ENCODE data around the gene IGFBP4. TPM values are rescaled to one million over a fixed set of nuclear protein-coding genes. Genes with fewer than 3 reads are reported as not detected.

The IGFBP4 gene
- total RNA-seq, 4 donors from 2014 or later: 98.4 to 302 (median 166) TPM

GRCh38 chr17:40447148-40447644 lies 3.9 kb downstream of the IGFBP4 start:
- Histone ChIP-seq H3K36me3 (no peaks in the 10 kb centered on the region), H3K4me3 (peak overlapping the region in 2 of 4 donors; percentile 14 to 24), H3K27ac (peak overlapping the region; percentile 94 to 98 (median 96)), H3K27me3 (no peaks in the 10 kb centered on the region), H3K9me3 (no peaks in the 10 kb centered on the region), H3K4me1 (peaks cover 54 to 87% (median 73%) of the 10 kb centered on the region in 4 donors)
- no peak for DNase-seq
- in situ Hi-C loops (cut with MboI; ENCODE audit: low pct_ligation_motif_present in 1 of 4, low pct_unique_long_range_greater_than_20kb in 1 of 4, low sequenced_read_pairs in 3 of 4): loop anchor here in 2 of 4 donors (25.0 kb wide), 1 partner anchor 90 kb away; no protein-coding TSS in a partner anchor
- intact Hi-C loops (cut with DNase I; ENCODE audit: low total_unique reads): no loop called here
- 48 to 49% methylated on average over 5 to 8 of the region's 8 CpGs for WGBS, 2 donors (ENCODE audit: low coverage in 1 of 2)
- TF ChIP-seq POLR2AphosphoS5 (IDR thresholded peaks at IDR 0.05): peak in 2 of 3 donors; percentile 13 to 43
- TF ChIP-seq EP300 (IDR thresholded peaks at IDR 0.05; ENCODE audit: low read depth): no peak

DNA sequence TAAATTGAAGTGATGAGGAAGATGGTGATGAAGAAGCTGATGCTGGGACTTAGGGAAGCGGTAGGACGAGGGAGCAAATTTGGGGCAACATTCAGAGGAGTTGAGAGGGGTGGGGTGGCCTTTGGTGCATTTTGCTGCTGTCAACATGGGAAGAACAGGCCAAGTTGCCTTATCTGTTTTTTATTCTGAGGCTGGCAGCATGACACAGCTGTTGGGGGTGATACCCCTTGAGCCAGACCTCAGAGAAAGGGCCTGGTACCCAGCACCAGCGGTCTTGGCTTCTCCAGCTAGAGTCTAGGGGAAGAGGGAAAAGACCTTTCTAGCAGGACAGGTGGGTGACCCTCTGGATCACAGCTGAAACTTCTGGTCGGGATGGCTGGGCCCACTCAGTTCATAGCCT lies 4.6 kb downstream of the IGFBP4 start:
- Histone ChIP-seq H3K27ac (peak overlapping the region; percentile 94 to 98 (median 96)), H3K9me3 (no peaks in the 10 kb centered on the region), H3K36me3 (peaks cover 0 to 1% (median 0%) of the 10 kb centered on the region in 4 donors), H3K27me3 (no peaks in the 10 kb centered on the region), H3K4me3 (peak overlapping the region in 2 of 4 donors; percentile 4 to 24), H3K4me1 (peaks cover 50 to 87% (median 75%) of the 10 kb centered on the region in 4 donors)
- TF ChIP-seq POLR2AphosphoS5 (IDR thresholded peaks at IDR 0.05): no peak
- TF ChIP-seq EP300 (IDR thresholded peaks at IDR 0.05; ENCODE audit: low read depth): no peak
- TF ChIP-seq CTCF (IDR thresholded peaks at IDR 0.05): no peak
- TF ChIP-seq POLR2A (IDR thresholded peaks at IDR 0.05): no peak
- no peak for DNase-seq
- intact Hi-C loops (cut with DNase I; ENCODE audit: low total_unique reads): no loop called here
- 60 to 63% methylated on average over 2 to 4 of the region's 4 CpGs for WGBS, 2 donors (ENCODE audit: low coverage in 1 of 2)
- in situ Hi-C loops (cut with MboI; ENCODE audit: low pct_ligation_motif_present in 1 of 4, low pct_unique_long_range_greater_than_20kb in 1 of 4, low sequenced_read_pairs in 3 of 4): loop anchor here in 2 of 4 donors (25.0 kb wide), 1 partner anchor 89 kb away; no protein-coding TSS in a partner anchor

DNA sequence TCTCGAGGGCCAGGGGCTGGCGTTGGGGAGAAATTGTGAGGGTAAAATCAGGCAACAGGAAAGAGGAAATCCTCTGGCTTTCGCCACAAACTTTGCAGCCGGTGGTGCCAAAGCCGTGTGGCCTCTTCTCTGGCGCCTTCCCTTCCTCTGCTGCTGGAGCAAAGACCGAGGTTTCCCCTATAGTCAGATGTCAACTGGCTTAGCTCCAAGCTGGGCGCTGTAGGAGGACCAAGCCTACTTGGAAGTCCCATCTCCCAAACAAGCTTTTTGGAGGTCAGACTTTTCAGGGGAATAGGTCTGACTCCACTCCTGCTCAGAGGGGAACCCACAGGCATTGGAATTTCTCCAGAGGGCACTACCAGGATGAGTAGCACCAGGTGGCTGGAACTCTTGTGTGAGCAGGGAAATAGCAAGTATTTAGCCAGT lies 5.0 kb downstream of the IGFBP4 start:
- H3K27ac ChIP-seq: peak overlapping the region; percentile 94 to 98 (median 96)
- H3K27me3 ChIP-seq: no peaks in the 10 kb centered on the region
- WGBS, 2 donors (ENCODE audit: low coverage in 1 of 2): 6 to 17% methylated on average over 2 to 8 of the region's 8 CpGs
- peaks cover 0 to 5% (median 0%) of the 10 kb centered on the region in 4 donors for H3K36me3 ChIP-seq
- in situ Hi-C loops (cut with MboI; ENCODE audit: low pct_ligation_motif_present in 1 of 4, low pct_unique_long_range_greater_than_20kb in 1 of 4, low sequenced_read_pairs in 3 of 4): loop anchor here in 2 of 4 donors (25.0 kb wide), 1 partner anchor 89 kb away; no protein-coding TSS in a partner anchor
- TF ChIP-seq CTCF (IDR thresholded peaks at IDR 0.05) (no peak), EP300 (IDR thresholded peaks at IDR 0.05; ENCODE audit: low read depth) (no peak), POLR2A (IDR thresholded peaks at IDR 0.05) (no peak), POLR2AphosphoS5 (IDR thresholded peaks at IDR 0.05) (no peak)
- H3K9me3 ChIP-seq: no peaks in the 10 kb centered on the region
- intact Hi-C loops (cut with DNase I; ENCODE audit: low total_unique reads): no loop called here
- H3K4me1 ChIP-seq: peaks cover 48 to 90% (median 77%) of the 10 kb centered on the region in 4 donors
- peak; percentile 54 for DNase-seq
- H3K4me3 ChIP-seq: peak overlapping the region in 1 of 4 donors; percentile 24

- H3K4me1 ChIP-seq: peaks cover 48 to 95% (median 81%) of the 10 kb centered on the region in 4 donors
- H3K27me3 ChIP-seq: no peaks in the 10 kb centered on the region
- intact Hi-C loops (cut with DNase I; ENCODE audit: low total_unique reads) (no loop called here), in situ Hi-C loops (cut with MboI; ENCODE audit: low pct_ligation_motif_present in 1 of 4, low pct_unique_long_range_greater_than_20kb in 1 of 4, low sequenced_read_pairs in 3 of 4) (loop anchor here in 2 of 4 donors (25.0 kb wide), 1 partner anchor 89 kb away; no protein-coding TSS in a partner anchor)
- H3K4me3 ChIP-seq: peak overlapping the region in 1 of 4 donors; percentile 24
- peak; percentile 84 for DNase-seq
- H3K27ac ChIP-seq: peak overlapping the region; percentile 94 to 98 (median 96)
- WGBS, 2 donors (ENCODE audit: low coverage in 1 of 2): 0 to 22% methylated on average over 2 to 7 of the region's 7 CpGs
- H3K9me3 ChIP-seq: no peaks in the 10 kb centered on the region
- TF ChIP-seq POLR2AphosphoS5 (IDR thresholded peaks at IDR 0.05) (peak; percentile 80 to 83 (median 83)), POLR2A (IDR thresholded peaks at IDR 0.05) (peak; percentile 56), EP300 (IDR thresholded peaks at IDR 0.05; ENCODE audit: low read depth) (peak; percentile 12), CTCF (IDR thresholded peaks at IDR 0.05) (no peak)
- peaks cover 0 to 11% (median 2%) of the 10 kb centered on the region in 4 donors for H3K36me3 ChIP-seq
These were observed 5.5 kb downstream of the IGFBP4 start for GRCh38 chr17:40448639-40449261.
